ENCODE measurements around the gene ARSD.

ARSD gene

DNA sequence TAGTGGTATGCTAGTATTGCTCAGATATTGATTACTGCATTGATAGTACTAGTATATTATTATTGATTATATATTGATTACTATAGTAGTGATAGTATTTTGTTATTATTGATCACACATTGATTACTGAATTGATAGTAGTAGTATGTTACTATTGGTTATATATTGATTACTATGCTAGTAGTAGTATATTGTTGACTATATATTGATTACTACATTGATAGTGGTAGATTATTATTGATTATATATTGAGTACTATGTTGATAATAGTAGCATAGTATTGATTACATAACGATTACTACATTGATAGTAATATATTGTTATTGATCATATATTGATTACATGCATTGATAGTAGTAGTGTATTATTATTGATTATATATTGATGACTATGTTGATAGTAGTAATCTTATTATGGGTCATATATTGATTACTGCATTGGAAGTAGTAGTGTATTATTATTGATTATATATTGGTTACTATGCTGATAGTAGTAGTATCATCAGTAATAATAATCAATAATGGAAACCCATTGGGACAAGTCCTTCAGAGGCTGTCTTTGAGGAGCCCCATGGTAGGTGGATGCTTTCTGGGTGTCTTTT lies 69.8 kb downstream of the ARSD start:
- Histone ChIP-seq H3K27ac (no peak overlapping the region), H3K36me3 (peaks cover 45% of the 10 kb centered on the region), H3K9me3 (ENCODE audit: severe bottlenecking) (no peaks in the 10 kb centered on the region), H3K4me3 (ENCODE audit: low read depth, low read length) (no peak overlapping the region), H3K27me3 (ENCODE audit: insufficient read depth, low read depth, severe bottlenecking) (no peaks in the 10 kb centered on the region)
- TF ChIP-seq CTCF (IDR thresholded peaks at IDR 0.05; ENCODE audit: low read depth, low read length) = no peak
- no peak for DNase-seq

DNA sequence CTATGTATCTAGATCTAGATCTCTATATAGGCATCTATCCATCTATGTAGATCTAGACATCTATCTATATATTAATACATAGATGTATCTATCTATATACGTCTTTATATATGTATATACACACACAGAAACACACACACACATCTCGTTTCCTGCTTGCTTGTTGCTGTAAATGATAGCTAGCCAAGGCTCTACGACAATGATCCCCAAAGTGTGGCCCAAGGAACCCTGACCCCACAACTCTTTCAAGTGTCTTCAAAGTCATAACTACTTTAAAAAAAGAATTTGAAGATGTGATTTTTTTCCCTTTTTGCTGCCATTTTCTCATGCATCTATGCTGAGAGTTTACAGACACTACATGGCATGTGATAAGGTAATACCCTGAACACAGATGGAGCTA lies 71.6 kb downstream of the ARSD start:
- TF ChIP-seq CTCF (IDR thresholded peaks at IDR 0.05; ENCODE audit: low read depth, low read length) = no peak
- no peaks in the 10 kb centered on the region for H3K27me3 ChIP-seq (ENCODE audit: insufficient read depth, low read depth, severe bottlenecking)
- DNase-seq = no peak

DNA sequence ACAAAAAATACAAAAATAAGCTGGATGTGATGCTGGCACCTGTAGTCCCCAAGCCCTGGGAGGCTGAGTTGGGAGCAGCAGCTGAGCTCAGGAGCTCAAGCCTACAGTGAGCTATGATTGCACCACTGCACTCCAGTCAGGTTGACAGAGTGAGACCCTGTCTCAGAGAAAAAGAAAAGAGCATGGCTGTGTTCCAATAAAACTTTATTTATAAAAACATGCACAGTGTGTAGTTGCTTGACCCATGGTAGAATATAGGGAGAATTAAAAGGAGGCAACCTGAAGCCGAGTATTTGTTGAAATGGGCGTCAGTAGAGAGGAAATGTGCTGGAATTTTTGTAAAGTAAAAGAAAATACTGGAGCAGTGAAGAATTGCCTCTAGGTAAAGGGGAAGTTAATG lies 73.4 kb downstream of the ARSD start:
- DNase-seq = no peak
- no peaks in the 10 kb centered on the region for H3K27me3 ChIP-seq (ENCODE audit: insufficient read depth, low read depth, severe bottlenecking)
- no peak overlapping the region for H3K27ac ChIP-seq
- no peak overlapping the region for H3K4me3 ChIP-seq (ENCODE audit: low read depth, low read length)
- no peaks in the 10 kb centered on the region for H3K9me3 ChIP-seq (ENCODE audit: severe bottlenecking)
- TF ChIP-seq CTCF (IDR thresholded peaks at IDR 0.05; ENCODE audit: low read depth, low read length) = no peak
- peaks cover 25% of the 10 kb centered on the region for H3K36me3 ChIP-seq

More for the DNA sequence above, 71.6 kb downstream of the ARSD start:
- H3K36me3 ChIP-seq = peaks cover 36% of the 10 kb centered on the region
- no peak overlapping the region for H3K4me3 ChIP-seq (ENCODE audit: low read depth, low read length)
- no peaks in the 10 kb centered on the region for H3K9me3 ChIP-seq (ENCODE audit: severe bottlenecking)
- no peak overlapping the region for H3K27ac ChIP-seq

- Histone ChIP-seq H3K27ac (no peak overlapping the region), H3K36me3 (peaks cover 22% of the 10 kb centered on the region), H3K27me3 (ENCODE audit: insufficient read depth, low read depth, severe bottlenecking) (no peaks in the 10 kb centered on the region), H3K4me3 (ENCODE audit: low read depth, low read length) (no peak overlapping the region), H3K9me3 (ENCODE audit: severe bottlenecking) (no peaks in the 10 kb centered on the region)
- no peak for DNase-seq
- TF ChIP-seq CTCF (IDR thresholded peaks at IDR 0.05; ENCODE audit: low read depth, low read length) = no peak
Measured at GRCh38 chrX:2854918-2855317, 74.2 kb downstream of the ARSD start.
